ENCODE results near the gene HS6ST3.
"Not testable (repeated sequence)": the region's sequence is repeated elsewhere in the genome, so short reads cannot be mapped to it uniquely, and the experiment has no call there.

HS6ST3 gene

DNA sequence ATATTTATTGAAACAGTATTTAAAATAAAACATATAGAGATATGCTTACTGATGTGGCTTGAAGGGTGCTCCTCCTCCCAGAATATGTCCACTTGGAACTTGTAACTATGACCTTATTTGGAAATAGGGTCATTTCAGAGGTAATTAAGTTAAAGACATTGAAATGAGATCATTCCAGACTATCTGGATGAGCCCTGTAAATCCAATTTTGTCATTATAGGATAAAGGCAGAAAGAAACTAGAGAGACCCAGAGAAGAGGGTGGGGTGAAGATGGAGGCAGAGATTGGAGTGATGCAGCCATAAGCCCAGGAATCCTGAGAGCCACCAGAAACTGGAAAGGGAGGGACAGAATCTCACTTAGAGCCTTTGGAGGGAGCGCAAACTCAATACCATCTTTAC is 661.2 kb downstream of the HS6ST3 start:
- DNase-seq = no peak

DNA sequence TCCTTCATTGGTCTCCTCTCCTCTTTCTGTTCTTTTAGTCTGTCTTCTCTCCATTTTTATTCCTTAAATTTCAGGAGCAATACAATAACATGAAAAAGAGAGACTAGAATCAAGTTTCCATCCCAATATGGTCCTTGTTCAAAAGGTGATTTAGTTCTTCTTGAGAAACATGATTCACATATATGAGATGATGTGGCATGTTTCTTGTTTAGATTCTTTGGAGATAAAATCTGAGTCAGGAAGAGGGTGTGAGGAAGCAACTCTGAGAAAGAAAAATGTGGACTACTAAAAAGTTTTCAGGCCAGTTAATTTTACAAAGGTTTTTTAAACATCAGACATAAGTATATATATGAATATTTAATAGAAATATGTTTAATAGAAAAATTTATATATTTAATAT is 673.0 kb downstream of the HS6ST3 start:
- DNase-seq = no peak

DNA sequence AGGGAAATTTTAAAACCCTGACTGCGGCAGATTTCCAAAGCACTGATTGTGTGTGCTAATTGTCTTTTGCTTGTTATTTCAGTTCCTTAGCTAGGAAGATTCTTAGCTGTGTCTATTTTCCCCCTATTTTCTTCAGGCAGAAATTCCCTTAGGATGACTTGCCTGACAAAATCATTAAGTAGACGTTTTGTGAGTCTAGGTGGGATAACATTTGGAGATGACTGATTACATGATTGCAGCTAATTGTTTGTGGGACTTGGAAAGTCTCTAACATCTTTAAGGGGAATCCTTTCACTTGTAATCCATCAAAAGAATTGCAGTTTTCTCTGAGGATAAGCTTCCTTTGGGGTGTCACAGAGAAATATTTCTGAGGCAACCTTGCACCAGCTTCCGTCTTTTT is 676.4 kb downstream of the HS6ST3 start:
- DNase-seq = no peak

DNA sequence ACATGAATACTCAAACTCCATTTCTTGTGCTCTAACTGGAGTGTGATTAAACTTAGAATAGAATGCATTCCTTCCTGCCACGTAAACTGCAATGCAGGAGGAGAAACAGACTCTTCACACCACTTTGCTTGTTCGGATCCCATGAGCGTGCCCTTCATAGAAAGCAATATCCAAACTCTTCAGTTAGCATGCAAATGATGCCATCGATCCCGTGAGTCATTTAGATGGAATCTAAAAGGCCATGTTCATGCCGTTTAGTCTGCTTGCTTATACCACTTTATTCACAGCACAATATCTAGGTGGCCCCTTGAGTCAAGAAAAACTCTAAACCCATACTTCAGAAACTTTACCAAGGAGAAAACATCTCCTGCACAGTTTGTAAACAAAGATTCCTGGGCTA is 678.6 kb downstream of the HS6ST3 start:
- DNase-seq = no peak

DNA sequence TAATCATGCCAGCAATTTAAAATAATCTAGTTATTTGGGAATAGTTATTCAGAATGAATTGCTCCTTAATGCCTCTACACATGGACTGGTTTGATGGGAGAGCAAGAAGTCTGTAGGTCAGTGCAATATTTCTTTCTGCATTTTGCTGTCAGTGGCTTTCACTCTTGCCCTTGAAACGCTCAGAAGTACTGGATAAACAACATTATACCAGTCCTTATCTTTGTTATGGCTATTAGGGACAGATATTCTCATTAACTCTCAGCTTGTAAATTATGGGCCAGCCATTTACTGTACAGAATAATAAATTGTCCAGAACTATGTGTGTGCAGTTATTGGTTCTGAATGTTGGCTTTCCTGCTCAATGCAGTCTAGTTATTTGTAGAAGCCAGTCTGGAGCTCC is 680.0 kb downstream of the HS6ST3 start:
- DNase-seq = no peak

DNA sequence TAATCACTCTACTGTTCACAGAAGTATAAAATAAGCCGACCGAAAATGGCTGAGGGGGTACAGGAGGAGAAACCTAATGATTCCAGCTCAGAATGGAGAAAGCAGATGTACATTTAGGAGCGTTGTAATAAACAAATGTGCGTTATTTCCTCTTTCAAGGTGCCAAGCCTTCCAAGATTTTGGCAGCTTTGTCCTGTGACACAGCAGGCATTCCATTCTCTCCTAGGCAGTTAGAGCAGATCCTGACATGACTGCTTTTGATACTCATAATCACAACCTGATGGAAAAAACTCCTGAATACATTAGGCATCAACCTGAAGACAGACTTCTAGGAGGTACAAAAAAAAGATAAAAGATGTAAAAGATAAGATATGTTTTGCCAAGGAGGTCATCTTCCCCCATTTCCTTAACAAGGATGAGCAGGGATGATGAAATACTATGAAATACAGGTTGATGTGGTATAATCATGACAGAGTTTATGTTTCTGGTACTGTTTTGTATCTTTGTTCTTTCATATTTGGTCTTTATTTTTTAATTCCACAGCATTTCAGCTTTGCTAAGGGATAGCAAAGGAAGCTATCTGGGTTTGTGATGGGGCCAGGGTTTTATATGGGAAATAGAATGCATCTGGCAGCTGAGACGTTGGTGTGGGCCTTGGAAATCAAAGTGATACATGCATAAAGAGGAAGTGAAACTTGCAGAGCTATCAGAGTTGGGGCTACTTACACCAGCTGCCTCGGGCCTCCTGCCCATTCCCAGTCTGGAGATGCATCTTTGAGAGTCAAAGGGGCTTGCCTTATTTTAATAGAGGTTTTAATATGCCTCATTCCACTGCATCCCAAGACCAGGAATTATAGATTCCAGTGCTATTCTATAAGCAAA is 681.8 kb downstream of the HS6ST3 start:
- DNase-seq = no peak

DNA sequence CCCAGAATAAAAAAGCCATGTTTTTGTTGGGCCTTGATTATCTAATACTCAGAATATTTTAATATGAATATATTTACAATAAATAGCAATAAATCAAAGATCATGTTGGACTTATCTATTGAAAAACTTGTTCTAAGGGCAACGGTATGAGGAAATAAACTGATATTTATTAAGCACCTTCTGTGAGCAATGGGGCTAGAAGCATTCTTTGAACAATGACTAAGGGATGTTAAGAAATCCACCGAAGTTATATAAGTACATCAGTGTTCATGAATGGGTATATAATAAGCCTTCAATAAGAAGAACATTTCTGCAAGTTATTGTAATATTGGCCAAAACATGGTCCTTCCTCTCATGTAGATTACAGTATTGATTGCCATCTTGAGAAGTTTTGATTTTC is 682.5 kb downstream of the HS6ST3 start:
- no peak for DNase-seq

DNA sequence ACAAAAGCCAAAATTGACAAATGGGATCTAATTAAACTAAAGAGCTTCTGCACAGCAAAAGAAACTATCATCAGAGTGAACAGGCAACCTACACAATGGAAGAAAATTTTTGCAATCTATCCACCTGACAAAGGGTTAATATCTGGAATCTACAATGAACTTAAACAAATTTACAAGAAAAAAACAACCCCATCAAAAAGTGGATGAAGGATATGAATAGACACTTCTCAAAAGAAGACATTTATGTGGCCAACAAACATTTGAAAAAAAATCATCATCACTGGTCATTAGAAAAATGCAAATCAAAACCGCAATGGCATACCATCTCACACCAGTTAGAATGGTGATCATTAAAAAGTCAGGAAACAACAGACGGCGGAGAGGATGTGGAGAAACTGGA is 688.4 kb downstream of the HS6ST3 start:
- not testable (repeated sequence) for DNase-seq

DNA sequence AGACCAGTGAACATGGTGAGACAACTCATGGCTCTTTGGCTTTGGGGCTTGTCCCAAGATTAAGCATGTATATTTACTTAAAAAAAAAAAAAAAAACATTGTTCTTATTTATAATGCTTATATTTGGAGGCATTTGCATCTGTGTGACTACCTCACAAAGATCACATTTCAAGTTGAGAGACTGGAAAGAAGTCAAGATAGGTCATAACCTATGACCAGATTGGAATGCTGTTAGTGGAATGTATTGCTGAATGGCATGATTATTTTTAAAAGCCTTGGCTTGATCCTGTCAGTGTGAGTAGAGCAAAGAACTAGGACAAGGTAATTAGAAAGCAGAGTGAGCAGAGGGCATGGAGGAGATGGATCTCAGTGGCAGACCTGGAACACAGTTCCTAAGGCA is 689.8 kb downstream of the HS6ST3 start:
- DNase-seq = no peak

DNA sequence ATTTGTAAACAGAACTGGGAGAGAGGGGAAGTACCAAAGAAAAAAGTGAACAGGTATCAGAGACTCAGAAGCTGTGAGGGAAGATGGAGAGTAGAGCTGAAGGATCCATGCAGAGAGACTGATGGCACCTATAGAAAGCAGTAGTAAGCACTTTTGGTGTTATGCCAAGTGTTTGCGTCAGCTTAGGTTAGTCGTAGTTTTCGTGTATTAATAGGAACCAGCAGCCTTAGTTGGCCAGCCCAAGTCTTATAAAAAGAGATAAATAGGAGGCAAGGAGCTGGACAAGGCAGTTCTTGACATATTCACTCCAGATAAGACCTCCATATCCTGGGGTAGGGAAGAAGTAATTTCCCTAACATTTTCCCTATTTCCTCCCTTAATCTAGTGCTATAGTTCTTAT is 690.2 kb downstream of the HS6ST3 start:
- no peak for DNase-seq

DNA sequence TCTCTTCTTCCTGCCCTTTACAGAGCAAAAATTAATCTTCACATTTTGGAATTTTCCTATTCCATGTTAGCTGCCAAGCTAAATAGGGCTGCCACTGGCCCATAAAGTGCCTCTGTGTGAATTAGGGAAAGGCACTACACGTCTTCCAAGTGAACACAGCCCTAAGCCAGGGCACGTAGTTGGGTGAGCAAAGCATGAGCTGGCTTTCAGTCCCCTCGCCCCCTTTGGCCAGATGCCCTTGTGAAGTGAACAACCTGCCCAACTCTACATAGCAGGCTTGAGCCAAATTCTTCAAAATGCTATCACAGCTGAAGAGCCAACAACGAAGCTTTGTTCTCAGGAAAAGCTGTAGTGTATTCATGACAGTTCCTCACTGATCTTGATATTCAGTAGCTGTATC is 691.2 kb downstream of the HS6ST3 start:
- DNase-seq = no peak

DNA sequence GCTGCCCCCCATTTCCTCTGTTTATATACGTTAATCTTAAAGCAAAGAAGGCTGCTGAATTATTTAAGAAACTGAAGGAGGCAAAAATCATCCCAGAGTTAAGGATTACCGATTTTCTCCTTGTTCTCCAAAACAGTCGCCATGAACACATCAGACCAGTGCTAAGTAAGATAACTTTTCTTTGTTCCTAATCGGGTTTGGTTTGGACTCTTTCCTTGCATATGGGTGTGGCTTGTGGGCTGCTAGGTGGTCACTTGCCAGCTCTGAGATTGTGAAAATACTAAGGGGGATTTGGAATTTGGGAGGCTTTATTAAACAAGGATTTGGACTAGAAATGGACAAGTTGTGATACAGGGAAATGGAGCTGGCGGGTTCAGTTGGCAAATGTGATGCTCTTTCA is 692.3 kb downstream of the HS6ST3 start:
- no peak for DNase-seq

DNA sequence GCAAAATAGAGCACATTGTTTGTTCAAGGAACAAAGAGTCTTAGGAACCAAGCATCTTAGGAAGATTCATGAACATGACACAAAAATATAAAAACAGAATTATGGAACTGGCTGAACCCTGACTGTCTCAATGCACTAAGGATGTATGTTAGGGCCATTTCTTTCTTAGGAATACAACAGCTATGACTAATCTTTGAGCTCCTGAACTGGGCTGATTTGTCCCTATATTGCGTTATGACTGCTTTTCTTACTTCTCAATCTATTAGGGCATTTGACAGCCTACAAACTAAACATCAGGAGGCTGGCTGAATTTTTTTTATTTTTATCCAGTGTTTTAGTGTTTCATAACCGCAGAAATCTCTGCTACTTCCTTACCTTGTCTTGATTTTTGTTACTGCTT is 693.1 kb downstream of the HS6ST3 start:
- no peak for DNase-seq

DNA sequence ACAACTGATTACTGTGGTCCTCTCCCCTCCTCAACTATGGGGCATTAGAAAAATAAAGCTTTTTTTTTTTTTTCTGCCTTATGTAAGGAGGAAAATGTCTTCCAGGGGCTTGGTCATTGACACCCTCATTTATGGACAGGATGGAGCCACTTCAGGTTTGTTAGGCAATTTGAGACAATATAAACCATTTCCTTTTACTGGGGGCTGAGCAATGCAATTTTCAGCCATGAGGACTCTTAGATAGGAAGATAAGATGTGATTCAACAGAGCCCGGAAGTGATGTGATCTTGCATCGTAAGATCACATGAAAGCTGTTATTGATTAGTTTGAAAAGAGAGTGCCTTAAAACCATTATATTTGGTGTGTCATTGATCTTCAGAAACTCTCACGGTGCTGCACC is 693.6 kb downstream of the HS6ST3 start:
- no peak for DNase-seq

DNA sequence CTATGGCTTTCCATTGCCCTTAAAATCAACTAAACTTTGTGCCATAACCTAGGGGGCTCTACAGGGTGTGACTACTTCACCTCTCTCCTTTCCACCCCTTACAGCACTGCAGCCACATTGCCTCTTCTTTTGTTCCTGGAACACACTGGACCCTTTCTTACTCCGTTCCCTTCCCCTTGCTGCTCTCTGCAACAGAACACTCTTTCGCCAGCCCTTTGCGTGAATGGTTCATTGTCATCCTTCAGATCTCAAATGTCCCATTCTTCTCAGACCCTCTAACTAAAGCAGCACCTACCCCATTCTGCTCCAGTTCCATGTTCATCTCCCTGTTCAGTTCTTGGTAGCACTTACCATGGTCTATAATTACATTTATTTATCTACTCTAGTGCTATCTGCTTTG is 696.1 kb downstream of the HS6ST3 start:
- no peak for DNase-seq

DNA sequence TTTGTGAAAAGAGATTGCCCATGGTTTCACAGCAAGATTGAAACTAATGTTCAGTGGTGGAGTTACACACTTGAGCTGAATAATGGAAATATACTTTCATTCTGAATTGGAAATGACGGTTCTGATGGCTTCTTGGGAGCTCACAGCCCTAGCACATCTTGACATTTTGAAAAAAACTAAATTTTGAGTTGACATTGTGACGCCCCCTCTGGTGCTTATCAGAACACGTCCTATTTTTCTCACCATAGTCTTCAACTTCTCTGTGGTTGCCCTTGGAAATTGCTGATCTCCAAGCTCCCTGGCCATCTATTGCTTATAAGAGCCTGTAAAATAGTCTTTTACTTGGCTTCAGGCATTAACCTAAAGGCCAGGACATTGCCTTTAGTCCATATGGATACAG is 702.3 kb downstream of the HS6ST3 start:
- no peak for DNase-seq

DNA sequence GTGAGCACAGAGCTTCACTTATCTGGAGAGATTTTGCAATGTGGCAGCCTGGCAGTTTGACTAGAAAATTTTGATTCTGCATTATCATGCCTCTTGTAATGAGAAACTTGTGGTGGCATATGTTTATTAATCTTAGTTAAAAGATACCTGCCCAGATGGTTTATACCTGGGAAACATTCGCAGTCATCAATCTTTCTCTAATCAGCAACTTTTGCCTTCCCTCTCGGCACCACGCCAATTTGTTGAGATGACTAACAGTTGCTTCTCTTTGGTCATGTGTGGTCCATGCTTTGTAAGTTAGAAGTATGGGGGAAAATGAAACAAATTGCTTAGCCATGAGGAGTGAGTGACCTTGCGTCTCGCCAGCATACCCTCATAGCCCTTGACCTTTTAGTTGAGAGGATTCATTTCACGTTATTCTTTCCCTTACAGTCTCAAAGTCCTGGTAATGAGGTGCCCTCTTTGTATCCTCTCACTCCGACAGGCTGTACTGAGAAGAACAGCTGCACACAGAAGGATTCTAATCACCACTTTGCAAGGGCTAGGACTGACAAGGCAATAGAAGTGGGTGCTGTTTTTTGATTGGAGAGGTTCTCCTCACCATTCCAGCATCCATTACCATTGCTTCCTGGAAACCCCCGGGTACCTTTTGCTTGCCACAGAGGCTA is 703.0 kb downstream of the HS6ST3 start:
- no peak for DNase-seq

DNA sequence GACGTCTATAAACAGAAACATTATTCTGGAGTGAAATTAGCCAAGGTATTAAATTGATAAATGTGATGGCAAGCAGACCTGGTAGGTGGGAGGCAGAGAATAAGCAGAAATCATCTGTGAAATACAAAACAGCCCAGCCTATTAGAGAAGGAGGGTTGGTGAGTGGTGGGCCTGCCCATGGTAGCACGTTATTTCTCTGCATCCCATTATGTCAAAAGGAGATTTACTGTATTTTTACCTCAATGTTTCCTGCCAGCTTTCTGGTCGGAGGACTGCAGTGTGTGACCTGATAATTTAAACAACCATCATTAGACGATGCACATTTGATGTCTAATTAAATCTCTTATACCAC is 703.5 kb downstream of the HS6ST3 start:
- no peak for DNase-seq

DNA sequence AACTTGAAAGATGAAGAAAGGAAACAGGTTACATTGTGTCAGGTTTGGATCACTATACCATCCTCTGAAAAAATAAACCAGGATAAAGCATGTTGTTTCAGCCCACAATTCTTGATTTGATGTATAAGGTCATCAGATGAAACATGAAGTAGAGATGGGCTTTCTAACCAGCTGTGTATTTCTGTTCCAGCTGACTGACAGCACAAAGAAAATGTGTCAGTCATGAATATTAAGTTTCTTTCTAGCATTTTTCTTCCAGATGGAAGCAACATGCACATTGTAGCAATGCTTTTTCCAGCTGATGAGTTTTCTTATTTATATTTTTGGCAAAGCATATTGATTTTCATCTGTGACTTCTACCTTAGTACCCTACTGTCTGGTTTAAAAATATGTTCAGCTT is 704.8 kb downstream of the HS6ST3 start:
- DNase-seq = no peak

DNA sequence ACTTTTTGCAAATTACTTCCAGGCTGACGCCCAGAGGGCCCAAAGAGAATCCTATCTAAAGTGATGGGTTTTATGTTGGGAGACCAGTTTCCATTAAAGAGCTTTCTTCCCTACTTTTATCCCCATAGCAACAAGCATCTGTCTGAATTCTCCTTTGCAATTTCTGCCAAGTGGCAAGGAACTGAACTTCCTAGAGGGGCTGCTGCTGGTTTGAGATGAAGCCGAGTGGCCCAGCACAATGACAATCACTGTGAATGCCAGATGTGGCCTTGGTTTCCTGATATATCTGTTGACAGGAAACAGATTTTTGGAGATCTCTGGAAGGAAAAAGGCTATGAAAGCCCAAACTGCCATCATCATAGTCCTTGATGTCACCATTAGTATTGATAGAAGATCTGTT is 705.8 kb downstream of the HS6ST3 start:
- DNase-seq = no peak

DNA sequence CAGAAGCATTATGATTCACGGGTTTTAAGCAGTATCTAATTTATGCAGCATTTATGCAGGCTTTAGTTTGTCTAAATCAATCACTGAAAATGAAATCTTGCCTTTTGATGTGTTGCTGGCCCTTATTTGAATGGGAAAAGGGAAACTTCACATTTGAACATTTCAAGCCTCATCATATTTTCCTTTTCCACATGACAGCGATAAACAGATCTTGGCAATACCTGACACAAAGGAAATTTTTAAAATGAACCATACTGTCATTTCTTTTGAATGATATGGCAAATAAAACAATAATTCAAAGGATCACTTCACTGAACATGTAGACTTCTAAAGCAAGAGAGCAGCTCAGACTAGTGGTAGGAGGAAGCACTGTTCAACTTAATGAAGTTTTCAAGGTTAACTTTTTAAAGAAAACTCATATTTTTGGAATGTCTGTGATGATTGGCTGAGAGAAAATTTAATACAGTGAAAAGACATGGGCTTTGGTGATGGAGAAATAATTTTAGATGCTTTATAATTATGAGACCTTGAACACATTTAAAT is 706.3 kb downstream of the HS6ST3 start:
- no peak for DNase-seq

DNA sequence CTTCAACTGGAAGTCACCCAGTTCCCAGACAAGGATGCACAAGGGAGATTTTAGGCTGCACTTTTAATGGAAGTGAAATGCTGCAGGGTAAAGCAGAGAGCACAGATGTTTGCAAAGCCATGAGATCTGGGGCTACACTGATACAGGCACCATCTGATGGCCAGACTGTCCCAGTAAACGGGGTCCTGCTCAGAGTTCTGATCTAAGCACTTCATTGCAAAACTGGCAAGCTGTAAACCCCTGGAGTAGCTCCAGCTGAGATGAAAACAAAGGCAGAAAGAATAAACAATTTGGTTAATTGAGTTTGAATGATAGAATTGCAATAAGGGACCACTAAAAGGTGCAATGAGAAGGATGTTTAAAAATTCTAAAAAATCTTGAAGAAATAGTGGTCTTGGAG is 707.2 kb downstream of the HS6ST3 start:
- no peak for DNase-seq

DNA sequence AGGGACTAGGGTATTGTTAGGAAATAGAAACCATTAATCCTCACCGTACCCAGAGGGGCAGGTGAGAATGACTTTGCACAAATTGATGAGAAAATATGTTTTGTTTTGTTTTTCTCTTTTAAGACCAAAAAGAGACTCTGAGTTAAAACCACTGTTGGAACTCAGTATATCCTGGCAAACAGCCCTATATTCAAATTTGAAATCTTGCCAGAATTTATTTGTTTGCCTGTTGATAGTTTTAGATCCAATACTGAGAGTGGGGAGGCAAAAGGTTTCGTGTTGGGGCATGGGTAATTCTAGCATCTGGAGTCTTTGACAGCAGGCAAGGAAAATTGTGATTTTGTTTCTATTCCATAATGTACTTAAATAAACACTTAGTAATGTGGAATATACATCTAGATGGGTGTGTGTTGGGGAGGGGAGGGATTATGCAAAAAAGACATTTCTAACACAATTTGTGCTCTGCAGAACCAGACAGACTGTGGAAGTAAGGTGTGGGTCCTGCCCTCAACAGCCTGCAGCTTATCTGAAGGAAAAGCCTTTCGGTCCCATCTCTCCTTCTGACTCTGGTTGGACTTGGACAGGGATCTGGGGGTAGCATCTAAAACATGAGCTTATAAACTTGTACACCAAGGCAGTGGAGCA is 713.7 kb downstream of the HS6ST3 start:
- DNase-seq = no peak

DNA sequence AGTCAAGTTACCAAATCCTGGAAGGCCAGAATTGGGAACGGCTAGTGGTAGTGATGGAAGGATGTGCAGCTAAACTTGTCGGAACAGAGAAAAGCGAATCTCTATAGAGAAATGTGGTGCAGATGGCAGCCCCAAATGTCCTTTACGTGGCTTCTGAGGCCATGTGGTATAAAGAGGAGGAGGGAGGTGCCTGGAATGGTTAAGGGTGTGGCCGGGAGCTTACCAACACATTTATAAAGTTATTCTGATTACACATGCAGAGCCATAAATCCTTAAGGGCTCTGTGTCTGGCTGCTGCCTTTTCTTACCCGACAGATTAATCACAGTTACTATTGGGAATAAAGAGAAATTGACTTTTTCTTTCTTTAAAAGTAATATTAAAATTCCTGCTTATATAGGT is 714.3 kb downstream of the HS6ST3 start:
- DNase-seq = no peak
